HG03521 (cell line): ENCODE data around the gene ZC2HC1C.
A peak's percentile ranks its signal among the peaks of the same experiment; 100 is the strongest.

Experiments used
- ATAC-seq: cut with Tn5 transposase; IDR thresholded peaks from one replicate; pipeline ENCODE4 v1.9.1; 2021; ENCODE audit warnings: mild to moderate bottlenecking, moderate library complexity; ENCODE audit not compliant: unreplicated experiment

Gene ZC2HC1C, protein sequence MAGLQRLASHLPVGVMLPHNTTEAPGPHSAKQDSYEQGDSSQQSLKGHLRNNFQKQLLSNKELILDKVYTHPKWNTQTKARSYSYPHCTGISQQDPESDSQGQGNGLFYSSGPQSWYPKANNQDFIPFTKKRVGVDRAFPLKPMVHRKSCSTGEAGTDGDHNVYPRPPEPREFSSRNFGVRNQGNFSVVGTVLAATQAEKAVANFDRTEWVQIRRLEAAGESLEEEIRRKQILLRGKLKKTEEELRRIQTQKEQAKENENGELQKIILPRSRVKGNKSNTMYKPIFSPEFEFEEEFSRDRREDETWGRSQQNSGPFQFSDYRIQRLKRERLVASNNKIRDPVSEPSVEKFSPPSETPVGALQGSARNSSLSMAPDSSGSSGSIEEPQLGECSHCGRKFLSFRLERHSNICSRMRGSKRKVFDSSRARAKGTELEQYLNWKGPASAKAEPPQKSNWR

DNA sequence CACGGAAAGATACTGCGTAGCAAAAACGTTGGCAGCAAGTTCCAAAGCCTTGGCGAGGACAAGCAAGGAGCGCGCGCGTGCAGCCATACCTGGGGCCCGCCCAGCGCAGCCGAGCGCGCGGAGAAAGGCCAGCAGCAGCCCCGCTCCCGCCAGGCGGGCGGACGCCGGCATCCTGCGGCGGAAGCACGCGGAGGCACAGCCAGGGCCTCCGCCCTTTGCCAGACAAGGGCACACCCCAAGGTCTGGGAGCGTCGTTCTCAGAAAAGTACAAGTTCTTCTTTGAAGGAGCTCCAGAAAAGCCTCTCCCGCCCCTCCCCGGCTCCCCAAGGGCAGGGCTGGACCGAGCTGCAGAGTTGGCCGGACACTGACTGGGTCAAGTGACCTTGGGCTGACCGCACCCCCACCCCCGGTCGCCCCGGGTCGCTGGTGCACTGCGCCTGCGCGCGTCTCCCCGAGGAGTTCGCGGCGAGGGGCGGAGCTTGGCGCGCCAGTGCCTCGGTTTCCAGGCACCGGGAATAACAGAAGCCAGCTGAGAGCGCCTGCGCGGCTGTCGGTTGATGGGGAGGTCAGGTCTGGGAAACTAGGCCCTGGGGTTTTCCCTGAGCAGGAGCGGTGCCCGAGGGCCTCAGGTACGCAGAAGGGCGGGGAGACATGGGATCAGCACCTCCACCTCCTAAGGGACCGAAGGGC lies at the start of gene ZC2HC1C:
Gene ZC2HC1C, plus strand, starts transcription at position 521 of the 690 bp plus-strand sequence. CDS start 933 bp downstream, outside the sequence.
- ATAC-seq = peak; percentile 61

DNA sequence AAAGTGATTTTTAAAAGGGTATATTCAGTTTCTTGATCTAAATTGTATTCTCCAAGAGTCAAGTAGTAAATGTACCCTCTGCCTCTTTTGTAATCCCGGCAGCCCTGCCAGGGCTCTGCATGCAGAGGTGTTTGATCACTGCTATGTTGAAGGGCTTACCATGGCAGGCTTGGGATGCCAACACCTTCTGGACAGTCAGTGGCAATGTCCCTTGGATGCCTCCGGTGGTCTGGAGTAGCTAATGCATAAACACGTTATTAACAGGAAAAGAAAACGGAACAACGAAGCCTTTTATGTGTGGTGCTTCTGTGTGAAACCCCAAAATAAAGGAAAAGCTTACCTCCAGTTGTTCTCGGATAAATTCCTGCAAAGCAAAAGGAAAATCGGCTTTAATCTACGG lies 46.8 kb upstream of the ZC2HC1C start:
- no peak for ATAC-seq

DNA sequence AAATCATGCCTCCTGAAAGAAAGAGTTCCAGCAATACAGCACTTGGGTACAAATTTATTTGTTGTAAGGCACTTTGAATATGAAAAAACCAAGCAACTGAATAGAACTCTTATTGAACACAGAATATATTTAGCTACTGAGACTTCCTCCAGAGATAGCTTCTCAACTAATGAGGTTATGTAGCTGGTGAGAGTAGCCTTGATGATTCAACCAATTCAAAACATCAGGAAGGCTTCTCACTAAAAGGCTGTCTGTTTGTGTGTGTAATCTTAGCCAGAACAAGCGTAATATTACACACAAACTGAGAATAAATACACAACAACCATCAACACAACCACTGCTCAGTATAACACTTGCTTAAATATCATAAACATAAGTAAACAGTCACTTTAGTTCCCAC lies 46.3 kb upstream of the ZC2HC1C start:
- no peak for ATAC-seq

DNA sequence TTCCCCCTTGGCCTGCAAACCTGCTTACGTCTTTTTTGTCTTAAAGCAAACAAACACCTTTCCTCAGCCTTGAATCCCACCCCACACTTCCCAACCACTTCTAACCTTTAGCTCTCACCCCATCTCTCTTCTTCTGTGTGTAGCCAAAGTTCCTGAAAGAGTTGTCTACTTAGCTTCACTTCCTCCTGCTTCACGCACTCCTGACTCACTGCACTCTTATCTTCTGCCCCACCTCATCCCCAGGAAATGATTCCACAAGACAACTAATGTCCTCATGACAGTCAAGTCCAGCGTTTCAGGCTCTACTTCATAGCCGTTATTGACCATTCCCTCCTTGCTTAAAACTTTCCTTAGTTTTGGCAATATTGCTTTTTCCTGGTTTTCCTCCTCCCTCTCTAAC lies 44.4 kb upstream of the ZC2HC1C start:
- no peak for ATAC-seq

DNA sequence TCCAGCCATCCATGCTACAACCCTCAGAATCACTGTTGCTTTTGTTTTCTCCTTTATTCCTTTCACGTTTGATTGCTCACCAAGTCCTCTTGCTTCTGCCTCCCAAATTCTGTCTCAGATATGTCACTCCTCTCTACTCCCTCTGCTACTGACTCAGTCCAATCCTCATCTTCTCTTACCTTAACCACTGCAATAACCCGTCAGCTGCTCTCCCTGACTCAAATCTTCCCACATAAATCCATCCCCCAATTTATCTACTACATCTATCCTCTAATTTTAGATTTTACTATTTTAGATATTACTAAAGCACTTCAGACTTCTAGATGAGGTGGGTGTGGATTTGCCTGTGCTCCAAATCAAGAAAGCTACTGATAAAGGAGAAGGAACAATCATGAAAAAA lies 43.6 kb upstream of the ZC2HC1C start:
- no peak for ATAC-seq

DNA sequence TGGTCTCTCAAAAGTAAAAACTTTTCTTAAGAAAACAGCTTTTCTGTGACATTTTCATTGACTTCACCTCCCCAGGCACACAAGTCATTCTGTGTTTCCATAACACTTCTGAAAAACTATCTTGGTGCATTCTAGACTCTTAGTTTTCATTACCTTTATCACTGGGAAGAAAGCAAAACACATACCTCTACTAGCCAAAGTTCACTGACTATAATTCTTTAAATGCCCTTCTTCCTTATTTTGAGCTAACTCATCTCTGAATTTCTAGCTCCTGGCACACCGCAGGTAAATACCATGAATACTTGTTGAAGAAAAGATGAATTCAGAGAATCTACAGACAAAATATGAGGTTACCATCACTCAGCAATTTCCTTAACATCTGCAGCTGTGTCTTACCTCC lies 39.3 kb upstream of the ZC2HC1C start:
- ATAC-seq = no peak

DNA sequence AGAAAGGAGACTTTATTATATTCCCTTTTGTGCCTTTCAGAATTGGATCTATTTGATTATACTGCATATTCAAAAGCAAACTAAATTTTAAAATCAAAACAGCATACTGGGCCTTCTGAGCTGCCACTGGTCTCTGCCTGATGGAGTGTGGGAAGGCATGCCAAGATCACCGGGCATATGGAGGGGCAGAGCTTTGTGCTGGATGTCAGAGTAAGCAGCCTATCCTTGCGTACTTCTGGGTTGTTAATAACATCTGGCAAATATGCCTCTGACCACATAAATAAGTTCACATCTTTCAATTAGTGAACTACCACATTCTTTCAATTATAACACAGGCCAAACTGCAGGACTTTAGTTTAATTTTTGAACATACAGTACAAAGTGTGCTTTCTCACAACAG lies 36.5 kb upstream of the ZC2HC1C start:
- ATAC-seq = no peak

DNA sequence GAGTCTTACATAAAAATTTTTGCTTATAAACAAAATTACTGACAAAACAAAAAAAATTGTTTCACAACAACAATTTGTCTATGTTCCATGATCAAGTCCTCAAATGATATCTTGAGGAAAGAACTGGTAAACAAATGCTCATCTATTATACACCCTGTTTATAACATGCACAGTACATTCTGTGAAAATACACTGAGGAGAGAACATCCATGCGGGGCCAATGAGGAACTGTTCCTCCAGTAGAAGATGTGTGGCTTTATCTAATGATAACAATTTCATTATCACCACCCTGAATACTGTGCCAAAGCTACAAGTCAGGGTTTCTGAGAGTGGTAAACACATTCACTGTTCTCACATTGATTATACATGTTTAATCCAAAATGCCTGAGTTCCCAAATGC lies 28.9 kb upstream of the ZC2HC1C start:
- no peak for ATAC-seq

DNA sequence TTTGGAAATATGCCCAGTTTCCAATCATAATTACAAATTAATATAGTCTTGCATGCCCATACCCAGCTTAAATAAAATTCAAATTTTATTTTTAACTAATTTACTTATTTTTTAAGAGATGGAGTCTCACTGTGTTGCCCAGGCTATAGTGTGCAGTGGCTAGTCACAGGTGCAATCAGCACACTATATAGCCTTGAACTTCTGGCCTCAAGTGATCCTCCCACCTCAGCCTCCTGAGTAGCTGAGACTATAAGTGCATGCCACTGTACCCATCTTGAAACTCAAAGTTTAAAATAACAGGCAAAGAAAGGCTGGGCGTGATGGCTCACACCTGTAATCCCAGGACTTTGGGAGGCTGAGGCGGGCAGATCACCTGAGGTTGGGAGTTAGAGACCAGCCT lies 28.5 kb upstream of the ZC2HC1C start:
- ATAC-seq = no peak

DNA sequence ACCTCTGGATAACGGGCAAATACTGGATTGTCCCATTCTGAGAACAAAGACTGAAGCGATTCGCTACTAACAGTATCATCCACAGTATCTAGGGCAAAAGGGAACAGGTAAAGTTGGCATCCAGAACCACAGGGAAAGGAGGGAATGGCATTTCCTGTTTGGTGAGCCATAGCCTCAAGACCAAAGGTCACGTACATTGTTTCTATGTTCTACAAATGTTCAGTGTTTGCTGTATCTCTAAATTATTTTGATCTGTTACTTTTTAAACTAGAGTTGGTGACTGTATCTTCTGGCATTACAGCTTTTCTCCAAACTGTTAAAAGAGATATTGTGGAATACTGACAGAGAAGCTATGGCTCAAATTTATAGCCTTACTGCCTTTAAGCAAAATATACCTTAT lies 27.8 kb upstream of the ZC2HC1C start:
- no peak for ATAC-seq

DNA sequence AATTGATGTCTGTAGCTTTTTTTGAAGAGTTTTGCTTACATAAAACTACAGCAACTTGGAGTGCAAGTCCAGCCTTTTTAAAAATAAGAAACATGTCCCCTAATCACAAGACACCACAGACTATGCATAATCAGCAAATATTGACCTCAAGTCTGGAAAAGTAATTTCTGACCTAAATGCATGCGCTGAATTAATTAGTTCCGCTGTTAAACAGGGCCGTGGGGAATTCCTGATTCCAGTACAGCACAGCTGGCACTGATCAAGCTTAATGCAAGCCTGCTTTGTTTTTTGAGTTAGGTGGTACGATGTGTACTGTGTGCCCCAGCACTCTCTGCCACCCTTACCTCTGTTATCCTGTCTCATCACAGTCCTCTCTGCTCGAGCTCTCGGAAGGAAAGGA lies 27.4 kb upstream of the ZC2HC1C start:
- no peak for ATAC-seq

DNA sequence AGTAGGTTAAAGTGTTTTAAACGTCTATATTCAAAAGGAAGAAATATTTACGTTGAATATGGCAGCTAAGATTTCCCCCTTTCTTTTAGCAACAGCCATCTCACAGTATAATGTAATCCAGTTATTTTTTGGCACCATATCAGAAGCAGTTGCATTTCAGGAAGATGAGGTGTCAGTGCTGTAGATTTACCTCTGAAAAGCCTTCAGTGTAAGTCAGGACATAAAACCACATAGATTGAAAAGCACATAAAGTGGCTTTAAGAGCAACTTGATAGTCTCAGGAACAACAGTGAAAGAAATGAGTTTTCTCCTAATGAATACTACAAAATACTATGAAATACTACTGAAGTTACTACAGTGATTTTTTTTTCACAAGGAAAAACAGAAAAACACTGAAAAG lies 25.1 kb upstream of the ZC2HC1C start:
- ATAC-seq = no peak

DNA sequence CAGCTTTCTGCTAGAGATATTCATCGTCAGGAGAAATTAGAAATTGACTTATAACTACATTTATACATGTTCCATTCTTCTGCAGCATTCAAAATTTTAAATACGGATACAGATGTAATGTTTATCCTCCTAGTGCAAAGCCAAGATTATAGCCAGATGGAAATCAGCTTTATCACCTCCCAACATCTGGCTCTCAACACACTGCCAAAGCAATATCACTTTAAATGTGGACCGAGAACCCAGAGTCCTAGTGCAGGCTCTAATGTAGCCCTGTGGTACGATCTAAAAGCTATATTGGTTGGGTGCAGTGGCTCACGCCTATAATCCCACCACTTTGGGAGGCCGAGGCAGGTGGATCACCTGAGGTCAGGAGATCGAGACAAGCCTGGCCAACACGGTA lies 24.7 kb upstream of the ZC2HC1C start:
- ATAC-seq = no peak

DNA sequence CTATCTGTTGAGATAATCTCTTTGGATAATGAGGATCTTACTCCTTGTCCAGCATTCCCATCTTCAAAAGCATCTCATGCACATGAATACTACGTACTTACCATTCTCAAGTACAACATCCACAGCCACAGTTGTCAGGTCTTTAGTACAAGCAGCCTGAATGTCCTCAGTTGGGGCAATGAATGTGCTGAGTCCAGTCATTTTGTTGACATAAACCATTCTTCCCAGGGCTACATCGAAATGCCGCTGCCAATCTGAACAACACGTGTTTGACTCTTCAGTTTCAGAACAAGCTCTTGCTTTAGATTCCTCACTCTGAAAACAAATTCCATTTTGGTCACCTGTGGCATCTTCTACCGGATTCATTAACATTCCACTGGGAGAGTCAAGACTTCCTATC lies 23.2 kb upstream of the ZC2HC1C start:
- no peak for ATAC-seq

DNA sequence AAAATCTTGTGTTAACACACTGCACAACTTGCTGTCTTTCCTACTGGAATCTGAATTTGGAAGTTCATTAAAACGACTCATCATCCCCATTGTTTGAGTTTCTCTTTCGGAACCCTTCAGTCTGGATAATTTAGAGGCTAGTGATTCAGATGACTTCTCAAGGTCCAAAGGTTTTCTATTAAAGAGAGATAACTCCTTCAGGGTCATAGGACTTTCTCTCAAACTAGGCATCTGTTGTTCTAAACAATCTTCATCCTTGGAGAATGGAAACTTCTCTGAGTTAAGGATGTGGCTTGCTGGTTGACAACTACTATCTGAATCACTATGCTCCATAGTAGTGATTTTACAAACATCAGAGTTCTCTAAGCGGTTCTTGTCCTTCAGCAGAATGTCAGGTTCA lies 22.5 kb upstream of the ZC2HC1C start:
- no peak for ATAC-seq

DNA sequence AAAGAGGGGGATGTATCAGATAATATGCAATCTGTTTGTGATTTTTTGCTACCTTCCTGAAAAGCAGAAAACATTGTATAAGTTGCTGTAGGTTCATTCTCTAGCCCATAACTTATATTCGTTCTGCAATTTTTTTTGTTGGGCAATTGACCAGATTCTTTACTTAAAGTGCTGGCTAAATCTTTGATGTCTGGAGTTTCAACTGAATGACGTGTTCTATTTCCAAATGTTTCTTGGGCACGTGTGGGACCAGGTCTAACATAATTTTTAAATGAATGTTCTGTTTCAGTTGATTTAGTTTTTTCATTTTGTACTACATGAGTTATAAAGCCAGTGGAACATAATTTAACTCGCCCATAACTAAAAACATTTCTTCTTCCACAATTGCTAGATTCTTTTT lies 21.9 kb upstream of the ZC2HC1C start:
- no peak for ATAC-seq

DNA sequence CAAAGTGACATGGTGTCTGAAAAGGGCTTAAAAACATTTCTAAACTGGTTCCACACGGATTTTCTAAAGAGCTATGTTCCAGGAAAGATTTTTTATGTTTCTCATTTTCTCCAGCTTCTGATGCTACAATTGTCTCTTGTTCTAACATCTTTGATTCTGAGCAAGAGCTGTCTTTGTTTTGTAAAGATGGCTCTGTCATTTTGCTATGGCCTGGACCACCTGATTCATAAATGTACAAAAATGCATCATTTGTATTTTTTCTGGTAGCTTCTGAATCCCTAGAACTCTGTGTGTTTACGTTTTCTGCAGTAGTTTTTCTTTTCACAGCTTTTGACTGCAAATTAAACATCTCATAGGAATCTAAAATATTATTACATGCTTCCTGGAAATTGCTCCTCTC lies 21.3 kb upstream of the ZC2HC1C start:
- no peak for ATAC-seq

DNA sequence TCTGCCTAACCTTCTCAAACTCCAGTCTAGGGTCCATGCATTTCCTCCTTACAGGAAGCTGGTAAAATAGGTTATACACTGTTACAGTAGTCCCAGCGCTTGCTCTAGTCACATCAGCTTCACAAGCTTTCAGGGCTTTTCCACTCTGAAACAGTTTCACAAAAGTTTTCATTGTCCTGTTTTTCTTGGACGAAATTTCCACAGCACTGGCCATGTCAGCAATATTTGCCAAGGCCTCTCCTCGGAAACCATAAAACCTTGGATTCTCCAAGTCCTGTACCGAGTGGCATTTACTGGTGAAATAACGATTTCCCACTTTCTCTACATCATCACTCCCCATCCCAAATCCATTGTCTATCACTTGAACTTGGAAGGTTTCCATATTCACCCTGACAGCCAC lies 20.3 kb upstream of the ZC2HC1C start:
- no peak for ATAC-seq

DNA sequence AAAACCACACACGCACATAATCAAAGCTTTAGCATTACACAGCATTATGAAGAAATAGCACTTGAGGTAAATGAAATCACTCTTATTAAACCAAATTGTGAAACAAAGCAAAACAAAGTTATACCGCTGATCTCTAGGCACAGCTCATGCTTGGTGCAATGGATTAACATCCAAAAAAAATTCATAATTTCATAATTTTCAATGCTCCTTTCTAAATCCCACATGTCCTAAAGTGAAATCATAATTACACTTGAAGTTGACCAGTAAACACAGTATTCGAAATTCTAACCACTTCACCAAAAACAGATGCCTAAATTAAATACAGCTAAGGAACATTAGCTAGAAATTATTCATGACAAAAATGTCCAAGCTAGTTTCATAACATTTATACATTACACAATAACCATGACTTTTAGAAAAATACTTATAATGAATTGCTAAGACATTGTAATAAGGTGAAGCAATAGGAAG lies 19.7 kb upstream of the ZC2HC1C start:
- ATAC-seq = no peak

DNA sequence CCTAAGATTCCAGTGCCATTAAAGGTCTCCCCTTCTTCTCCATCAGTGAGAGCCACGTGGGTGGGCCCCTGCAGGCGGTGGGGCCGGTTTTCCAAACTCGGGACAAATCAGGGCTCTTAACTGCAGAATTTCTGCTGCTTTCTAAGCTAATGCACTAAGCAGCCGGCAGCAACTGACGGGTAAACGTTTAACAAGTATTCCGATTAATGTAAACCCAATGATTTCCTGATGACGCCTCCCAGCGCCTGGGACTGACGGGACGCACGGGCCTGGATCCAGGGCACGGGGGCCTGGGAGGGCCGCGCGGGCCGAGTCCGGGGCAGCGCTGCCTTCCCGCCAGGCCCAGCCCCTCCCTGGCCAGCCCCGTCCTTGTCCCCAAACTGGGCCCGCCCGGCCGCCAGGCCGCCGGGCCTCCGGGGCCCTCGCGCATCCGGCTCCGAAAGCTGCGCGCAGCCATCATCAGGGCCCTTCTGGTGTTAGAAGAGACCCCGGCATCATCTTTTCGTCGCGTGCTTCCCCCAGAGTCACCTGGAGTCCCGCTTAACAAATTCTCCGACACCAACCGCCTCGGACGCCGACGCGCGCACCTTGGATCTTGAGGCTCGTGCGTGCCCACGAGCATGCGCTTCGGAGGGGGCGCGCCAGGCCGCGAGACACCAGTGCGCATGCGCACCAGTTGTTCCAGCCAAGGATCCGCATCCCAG lies 18.4 kb upstream of the ZC2HC1C start, which contains the start of gene MLH3:
Gene MLH3, minus strand, starts transcription at position 616 of the 704 bp plus-strand sequence. CDS start 1,812 bp downstream, outside the sequence.
- ATAC-seq = peak; percentile 68

DNA sequence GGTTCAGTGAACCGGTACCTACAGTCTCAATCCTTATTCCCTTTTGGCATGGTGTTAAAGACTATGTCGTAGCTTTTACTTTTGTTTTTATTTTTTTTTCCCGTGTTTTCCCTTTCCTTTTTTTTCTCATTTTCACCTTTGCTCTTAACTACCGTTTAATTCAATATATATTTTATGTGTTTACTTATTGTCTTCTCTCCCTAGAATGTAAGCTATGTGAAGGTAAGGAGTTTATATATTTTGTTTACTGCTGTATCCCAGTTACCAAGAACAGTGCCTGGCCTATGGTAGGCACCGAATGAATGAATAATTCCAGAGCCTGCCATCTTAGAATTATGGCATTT lies 17.9 kb upstream of the ZC2HC1C start:
- no peak for ATAC-seq
